HCEC 1CT (cell line): ENCODE results near the gene C3orf62.
"Not testable (repeated sequence)": the region's sequence is repeated elsewhere in the genome, so short reads cannot be mapped to it uniquely, and the experiment has no call there.

Experiments used
- DNase-seq: peaks from one replicate; pipeline ENCODE4 v3.0.0-alpha.2; 2017

Gene C3orf62

DNA sequence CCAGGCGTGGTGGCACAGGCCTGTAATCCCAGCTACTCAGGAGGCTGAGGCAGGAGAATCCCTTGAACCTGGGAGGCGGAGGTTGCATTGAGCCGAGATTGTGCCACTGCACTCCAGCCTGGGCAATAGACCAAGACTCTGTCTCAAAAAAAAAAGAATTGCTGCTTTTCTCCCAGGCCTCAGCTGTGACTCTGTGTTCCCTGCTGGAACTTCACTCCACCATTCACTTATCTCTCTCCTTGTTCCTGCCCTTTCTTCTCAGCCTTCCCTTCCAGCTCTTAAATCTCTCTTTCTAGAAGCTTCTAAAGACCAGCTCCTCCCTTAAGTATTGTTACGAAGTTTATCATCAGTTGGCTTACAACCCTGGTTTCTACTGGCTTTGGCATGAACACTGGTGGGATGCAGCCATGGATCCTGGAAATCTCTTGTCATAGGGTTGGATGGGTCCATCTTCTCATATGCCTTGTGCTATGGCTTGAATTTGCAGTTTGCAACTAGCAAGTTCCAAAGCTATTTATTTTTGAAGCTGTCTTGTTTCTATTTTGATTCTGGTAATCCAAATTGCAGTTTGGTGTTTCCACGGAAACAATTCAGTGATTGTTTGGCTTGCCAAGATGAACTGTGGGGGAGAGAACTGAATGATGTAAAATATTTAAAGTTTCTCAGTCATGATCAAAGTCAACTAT, 10.5 kb downstream of the C3orf62 start:
- no peak for DNase-seq

DNA sequence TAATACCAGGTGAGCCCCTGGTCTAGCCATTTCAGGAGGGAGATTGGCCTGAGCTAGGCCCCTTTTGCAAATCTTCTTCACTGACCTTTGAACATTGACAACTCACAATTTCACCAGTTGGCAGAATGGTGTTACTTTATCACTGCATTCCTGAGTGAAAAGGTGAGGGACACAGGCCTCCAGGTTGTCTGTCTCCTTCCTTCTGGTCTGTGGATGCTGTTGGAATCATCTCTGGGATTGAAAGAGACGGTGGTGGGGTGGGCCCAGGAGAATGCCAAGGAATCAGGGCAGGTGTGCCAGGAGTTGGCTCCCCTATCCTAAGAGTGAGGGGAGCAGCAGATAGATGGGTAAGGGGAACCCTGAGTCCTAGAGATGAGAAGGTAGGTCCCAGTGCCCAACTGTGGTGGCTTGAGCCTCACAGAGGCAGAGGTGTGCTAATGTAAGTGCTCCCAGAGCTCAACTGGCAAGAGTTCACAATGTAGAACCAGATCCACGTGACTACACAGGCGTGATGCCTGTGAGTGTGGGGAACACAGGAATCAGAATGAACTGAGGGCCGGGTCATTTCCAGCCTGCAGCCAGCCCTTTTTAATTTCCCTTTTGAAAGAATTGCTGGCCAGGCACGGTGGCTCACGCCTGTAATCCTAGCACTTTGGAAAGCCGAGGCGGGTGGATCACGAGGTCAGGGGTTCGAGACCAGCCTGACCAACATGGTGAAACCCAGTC, 11.2 kb downstream of the C3orf62 start:
- DNase-seq = no peak

DNA sequence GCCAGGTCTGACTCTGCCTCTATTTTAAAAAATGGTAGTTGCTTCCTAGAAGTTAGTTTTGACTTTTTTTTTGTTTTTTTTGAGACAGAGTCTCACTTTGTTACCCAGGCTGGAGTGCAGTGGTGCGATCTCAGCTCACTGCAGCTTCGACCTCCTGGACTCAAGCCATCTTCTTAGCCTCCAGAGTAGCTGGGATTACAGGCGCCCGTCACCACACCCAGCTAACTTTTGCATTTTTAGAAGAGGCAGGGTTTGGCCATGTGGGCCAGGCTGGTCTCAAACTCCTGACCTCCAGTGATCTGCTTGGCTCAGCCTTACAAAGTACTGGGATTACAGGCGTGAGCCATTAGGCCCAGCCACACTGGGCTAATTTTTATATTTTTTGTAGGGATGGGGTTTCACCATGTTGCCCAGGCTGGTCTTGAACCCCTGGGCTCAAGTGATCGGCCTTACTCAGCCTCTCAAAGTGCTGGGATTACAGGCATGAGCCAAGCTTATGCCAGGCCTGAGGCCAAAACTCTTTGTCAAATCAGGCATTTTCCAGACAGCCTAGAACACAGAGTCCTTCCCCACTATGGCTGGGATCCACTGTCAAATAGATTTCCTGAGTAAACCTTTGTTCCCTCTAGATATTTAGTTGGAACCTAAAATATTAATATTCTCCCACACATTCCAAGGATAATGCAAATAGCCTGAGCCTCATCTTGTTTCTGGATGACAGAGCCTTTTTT, 13.7 kb downstream of the C3orf62 start:
- DNase-seq = no peak

DNA sequence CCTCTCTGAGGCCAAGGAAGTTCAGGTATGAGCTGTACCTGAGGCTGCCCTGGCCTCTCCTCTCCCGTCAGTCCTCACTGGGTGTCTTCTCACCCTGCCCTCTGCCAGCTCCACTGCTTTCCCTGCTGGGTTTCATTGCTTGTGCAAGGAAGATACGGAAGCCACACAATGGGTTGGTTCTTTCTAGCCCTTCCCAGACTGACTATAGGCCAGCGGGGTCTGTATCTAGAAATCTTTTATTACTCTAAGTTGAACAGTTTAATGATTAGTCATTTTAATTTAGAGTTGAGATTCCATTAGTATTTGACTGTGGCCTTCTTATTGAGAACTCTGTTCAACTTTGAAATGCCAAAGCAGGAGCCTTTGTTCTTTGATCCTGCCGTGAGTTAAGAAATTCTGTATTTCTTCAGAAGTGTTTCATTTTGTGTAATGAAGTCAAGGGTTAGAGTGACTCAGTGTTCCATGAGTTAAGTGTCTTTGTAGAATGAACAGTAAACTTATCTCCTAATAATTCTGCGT, 16.2 kb downstream of the C3orf62 start:
- DNase-seq = peak; percentile 3

DNA sequence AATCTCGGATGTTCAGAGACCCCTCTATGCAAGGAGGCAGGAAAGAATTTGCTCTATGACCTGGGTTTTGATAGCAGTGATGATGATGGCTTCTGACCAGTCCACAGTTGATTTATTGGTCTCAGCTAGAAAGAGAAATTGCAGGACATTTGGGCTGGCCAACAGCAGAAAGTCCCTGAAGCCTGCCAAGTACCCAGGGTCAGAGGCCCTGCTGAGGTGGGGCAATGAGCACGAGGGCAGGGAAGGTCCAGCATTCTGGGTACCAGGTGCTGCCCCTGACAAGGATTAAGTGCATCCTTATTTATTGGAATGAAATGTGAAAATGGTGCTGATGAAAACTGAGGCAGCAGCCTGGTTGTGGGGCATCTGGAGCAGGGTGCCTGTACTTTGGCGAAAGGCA, 19.8 kb downstream of the C3orf62 start:
- DNase-seq = no peak

DNA sequence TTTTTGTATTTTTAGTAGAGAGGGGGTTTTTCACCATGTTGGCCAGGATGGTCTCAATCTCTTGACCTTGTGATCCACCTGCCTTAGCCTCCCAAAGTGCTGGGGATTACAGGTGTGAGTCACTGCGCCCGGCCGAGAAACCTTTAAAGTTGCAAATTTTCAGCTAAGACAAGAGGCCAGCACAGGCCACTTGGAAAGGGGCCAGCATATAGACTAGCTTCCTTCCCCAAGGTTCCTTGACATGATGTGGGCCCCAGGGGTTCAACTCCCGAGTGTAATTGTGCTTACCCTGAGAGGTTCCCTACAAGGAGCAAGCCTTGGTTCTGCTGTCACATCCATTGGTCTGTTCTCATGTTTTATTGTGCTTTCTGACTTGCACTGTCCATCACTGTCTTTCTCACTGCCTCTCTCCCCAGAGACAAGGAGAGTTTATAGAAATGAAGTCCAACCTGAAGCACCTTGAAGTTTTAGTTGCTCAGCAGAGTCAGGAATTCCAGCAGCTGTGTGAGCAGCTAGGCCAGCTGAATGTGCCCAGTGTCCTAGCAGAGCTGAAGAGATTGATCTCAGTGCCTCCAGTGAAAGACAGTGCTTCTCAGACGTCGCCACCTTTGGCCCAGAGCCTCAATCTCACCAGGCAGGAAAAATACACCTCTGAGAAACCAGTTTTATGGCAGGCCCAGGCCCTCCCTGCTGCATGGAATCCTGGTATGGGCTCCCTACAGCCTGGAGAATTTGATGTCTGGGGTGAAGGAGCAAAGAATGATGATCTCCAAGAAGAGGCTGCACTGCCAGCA, 21.1 kb downstream of the C3orf62 start:
- DNase-seq = no peak

DNA sequence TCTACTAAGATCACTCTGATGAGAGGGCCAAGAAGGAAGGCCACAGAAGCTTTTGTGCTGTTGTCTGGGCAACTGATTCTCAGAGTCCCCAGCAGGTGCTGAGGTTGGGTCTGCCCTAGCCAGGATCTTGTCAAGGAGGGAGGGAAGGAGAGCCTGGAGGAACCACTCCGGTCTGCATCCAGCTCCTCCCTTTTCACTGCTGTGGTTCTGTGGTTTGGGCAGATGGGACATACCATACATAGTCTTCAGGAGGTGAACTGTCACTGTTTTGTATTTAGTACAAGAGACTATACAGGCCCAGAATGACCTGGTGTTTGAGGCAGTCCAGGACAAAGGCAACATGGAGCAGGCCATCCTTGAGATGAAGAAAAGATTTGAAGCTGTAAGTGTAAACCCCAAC, 21.9 kb downstream of the C3orf62 start:
- DNase-seq = no peak

DNA sequence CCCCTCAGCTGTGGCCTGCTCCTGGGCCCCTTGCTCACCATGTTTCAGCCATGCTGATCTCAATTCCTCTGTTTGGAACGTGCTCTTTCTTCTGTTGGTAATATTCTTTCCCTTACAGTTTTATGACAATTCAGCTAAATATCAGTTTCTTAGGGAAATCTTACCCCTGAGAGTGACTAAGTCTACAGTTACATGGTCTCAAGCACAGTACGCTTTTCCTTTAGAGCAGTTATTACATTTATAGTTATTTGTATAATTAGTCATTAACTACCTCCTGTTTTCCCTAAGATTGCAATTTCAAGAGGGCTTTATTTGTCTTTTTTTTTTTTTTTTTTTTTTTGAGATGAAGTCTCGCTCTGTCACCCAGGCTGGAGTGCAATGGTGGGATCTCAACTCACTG, 23.5 kb downstream of the C3orf62 start:
- DNase-seq = no peak

DNA sequence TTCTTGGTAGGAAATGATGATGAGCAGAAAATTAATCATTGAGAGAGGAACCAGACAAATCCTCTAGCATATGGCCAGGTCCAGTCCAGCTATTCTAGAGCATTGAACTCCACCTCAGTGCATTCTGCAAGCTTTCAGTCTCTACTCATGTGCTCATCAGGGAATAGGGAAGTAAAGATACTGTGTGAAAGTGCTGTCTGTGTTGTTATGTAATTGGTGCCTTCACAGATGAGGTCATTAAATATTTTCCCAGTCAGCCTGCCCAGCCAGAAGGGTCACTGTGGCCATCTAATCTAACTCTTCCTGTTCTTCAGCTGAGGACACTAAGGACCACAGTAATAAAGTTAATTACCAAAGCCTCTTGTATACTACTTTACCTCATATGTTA, 28.2 kb downstream of the C3orf62 start:
- peak; percentile 3 for DNase-seq

DNA sequence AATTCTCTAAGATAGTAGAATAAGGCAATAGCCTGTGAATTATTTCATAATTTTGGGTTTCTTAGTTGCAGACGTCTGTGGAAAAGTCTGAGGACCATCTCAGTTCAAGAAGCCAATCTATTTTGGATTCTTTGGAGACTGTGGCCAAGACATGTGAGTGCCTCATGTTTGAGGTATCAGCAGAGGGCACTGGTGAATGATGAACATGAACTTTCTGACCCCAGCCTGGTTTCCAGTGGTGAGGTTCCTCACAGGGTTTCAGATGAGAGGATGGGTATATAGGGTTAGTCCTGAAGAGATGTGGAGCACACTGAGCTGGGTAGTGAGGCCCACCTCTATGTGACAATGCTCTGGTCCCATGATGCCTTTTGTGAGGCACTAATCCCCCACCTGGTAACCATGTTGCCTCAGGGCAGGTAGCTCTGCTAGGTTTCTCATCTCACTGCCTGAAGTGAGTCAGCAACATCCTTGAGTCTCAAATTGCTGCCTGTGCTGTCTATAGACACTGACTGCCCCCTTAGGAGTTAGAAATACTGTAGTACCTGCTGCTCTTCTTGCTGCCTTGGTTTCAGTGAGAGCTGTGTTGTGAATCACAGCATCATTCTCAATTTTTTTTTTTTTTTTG, 32.3 kb downstream of the C3orf62 start:
- no peak for DNase-seq

DNA sequence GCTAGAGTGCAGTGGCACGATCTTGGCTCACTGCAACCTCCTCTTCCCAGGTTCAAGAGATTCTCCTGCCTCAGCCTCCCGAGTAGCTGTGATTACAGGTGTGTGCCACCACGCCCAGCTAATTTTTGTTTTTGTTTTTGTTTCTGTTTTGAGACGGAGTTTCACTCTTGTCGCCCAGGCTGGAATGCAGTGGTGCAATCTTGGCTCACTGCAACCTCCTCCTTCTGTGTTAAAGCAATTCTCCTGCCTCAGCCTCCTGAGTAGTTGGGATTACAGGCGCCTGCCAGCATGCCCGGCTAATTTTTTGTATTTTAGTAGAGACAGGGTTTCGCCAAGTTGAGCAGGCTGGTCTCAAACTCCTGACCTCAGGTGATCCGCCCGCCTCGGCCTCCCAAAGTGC, 36.9 kb downstream of the C3orf62 start:
- DNase-seq = not testable (repeated sequence)

DNA sequence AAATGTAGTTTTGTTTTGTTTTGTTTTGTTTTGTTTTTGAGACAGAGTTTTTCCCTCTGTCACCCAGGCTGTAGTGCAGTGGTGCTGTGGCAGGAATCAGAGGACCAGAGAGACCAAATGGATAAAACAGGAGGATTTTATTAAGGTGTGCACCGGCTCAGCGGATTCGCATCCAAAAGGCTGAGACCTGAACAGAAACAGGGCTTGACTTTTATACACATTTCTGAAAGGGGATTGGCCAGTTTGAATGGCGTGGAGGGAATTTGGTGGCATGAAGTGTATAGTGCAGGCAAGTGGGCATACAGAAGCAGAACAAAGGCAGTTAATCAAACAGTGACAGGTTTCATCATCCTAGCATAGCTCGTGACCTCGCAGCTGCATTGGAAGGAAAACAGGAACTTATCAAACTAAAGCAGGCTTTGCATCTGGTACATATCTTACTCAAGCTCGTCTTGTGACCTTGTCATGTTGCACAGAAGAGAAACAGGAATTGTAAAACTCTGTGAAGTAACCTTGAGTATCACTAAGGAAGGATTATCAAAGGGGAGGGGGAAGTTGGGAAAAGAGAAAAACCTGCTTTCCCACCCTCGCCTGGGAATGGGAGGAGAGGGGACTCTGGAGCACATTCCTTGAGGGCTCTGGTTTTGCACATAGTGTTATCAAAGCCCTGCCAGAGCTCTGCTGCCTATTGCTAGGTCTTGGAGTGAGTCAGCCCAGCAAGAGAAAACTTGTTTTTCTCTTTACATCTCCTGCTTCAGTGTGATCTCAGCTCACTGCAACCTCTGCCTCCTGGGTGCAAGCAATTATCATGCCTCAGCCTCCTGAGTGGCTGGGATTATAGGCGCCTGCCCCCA, 38.5 kb downstream of the C3orf62 start:
- DNase-seq = peak; percentile 4

DNA sequence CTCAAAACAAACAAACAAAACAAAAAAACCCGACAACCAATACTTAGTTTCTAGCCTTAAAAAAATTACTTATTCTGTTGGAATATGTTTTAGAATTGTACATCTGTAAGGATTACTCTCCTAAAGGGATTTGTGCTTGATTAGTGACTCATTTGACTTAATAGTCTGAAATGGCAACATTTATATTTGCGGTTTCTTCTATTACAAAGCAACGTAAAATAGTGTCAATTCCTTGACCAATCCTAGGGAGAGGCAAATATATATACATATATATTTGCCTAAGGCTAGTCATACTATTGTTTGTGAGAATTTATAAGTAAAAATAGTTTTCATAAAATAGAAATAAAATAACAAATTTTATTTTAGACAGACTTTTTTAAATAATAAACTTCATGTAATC, 39.7 kb downstream of the C3orf62 start:
- DNase-seq = no peak

DNA sequence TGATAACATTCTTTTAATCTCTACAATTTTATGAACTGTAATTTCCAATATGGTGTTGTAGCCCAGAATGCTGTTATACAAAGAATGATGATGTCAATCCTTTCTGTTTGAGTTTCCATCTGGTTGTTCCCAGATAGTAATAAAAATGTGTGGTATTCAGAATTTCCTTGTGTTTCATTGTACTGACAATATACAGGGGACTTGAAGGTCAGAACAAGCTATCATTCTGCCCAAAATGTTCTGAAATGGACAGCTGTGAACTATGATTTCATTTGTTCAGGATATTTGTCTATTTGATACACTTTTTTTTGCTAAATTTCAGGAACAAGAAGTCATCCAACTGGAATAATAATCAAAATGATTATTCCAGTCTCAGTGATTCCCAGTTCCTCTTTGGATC, 40.8 kb downstream of the C3orf62 start:
- no peak for DNase-seq

DNA sequence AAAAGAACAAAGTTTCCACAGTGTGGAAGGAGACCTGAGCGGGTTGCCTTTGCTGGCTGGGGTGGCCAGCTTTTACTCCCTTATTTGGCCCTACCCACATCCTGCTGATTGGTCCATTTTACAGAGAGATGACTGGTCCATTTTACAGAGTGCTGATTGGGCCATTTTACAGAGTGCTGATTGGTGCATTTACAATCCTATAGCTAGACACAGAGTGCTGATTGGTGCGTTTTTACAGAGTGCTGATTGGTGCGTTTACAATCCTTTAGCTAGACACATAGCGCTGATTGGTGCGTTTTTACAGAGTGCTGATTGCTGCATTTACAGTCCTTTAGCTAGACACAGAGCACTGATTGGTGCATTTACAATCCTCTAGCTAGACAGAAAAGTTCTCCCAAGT, 48.2 kb downstream of the C3orf62 start:
- DNase-seq = not testable (repeated sequence)

DNA sequence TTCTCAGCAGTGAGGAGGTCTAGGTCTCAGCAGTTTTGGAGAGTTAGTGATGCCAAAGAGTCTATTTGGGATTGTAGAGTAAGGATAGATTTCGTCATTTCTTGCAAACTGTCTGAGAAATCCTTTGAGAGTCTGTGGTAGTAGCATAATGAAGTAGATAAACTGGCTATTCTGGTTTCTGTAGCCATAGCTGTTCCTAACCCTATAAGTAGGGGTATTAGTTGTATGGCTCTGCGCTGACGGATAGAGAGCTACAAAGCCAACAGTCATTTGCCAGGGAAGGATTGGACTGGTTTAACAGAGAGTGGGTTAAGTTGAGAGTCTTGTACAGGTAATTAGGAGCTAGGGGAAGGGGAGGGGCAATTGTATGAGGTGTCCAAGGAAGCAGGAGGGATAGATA, 55.0 kb downstream of the C3orf62 start:
- no peak for DNase-seq

DNA sequence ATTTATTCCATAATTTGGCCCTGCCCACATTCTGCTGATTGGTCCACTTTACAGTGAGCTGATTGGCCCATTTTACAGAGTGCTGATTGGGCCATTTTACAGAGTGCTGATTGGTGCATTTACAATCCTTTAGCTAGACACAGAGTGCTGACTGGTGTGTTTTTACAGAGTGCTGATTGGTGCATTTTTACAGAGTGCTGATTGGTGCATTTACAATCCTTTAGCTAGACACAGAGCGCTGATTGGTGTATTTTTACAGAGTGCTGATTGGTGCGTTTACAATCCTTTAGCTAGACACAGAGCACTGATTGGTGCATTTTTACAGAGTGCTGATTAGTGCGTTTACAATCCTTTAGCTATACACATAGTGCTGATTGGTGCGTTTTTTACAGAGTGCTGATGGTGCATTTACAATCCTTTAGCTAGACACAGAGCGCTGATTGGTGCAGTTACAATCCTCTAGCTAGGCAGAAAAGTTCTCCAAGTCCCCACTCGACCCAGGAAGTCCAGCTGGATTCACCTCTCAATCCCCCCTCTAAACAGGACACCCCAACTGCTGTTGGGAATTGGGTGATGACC, 56.0 kb downstream of the C3orf62 start:
- DNase-seq = not testable (repeated sequence)

DNA sequence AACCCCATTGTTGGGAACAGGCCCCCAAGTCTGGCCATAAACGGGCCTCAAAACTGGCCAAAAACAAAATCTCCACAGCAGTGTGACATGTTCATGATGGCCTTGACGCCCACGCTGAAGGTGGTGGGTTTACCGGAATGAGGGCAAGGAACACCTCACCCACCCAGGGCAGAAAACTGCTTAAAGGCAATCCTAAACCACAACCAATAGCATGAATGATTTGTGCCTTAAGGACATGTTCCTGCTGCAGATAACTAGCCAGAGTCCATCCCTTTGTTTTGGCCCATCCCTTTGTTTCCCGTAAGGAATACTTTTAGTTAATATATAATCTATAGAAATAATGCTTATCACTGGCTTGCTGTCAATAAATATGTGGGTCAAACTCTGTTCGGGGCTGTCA, 57.9 kb downstream of the C3orf62 start:
- DNase-seq = no peak
